ENCODE data around the gene ZBTB7A.

- TF ChIP-seq POLR2A (IDR thresholded peaks at IDR 0.05) = peak; percentile 55
- TF ChIP-seq CTCF (IDR thresholded peaks at IDR 0.05) = no peak
Observed at GRCh38 chr19:4065430-4066175, 1.1 kb downstream of the ZBTB7A start.

Measured in right lobe of liver (tissue), 4 donors.